Measurements from ENCODE around the gene KTN1. TPM values are rescaled to one million over a fixed set of nuclear protein-coding genes. Genes with fewer than 3 reads are reported as not detected.

The KTN1 gene
- total RNA-seq, 4 donors from 2014 or later, result 81.2 to 193 (median 106) TPM

DNA sequence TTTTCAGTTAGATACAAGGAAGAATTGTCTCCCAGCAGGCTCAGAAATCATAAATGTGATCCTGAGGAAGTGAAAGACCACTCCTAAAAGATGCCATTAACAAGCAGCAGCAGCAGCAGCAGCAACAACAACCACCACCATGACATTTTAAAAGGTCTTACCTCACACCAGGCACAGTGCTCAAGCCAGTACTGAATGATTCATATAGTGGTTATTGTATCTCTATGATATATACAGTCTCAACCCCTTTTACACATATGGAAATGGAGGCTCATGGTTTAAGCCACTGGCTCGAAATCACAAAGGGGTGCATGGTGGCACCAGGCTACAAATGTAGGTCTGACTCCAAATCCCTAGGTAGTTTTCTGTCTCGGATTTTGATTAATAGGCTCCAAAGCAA is 126.9 kb downstream of the KTN1 start:
- Histone ChIP-seq H3K27me3 (no peaks in the 10 kb centered on the region), H3K36me3 (no peaks in the 10 kb centered on the region), H3K9me3 (no peaks in the 10 kb centered on the region), H3K27ac (no peak overlapping the region), H3K4me1 (no peaks in the 10 kb centered on the region), H3K4me3 (no peak overlapping the region)
- no peak for DNase-seq
- TF ChIP-seq POLR2A (IDR thresholded peaks at IDR 0.05) (no peak), CTCF (IDR thresholded peaks at IDR 0.05) (no peak)

DNA sequence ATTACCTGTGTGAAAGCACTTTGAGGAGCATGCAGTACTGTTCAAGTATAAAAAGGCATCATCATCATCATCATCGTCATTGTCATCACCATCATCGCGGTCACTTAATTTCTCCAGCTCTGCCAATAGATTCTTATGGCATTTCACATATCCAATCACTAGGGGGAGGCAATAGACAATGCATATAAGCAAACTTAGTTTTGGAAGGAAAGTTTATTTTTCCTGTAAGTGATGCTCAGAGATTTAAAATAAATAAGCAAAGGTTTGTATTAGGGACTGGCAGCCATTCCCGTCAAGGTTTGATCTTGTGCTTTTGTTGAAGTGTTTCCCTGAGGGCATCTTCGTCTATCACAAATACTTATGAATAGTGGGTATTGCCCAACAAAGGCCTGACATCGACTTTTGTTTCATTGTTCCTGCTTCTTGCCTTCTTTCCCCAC is 127.4 kb downstream of the KTN1 start:
- Histone ChIP-seq H3K4me3 (no peak overlapping the region), H3K4me1 (no peaks in the 10 kb centered on the region), H3K36me3 (no peaks in the 10 kb centered on the region), H3K9me3 (no peaks in the 10 kb centered on the region), H3K27ac (no peak overlapping the region), H3K27me3 (no peaks in the 10 kb centered on the region)
- no peak for DNase-seq
- TF ChIP-seq POLR2A (IDR thresholded peaks at IDR 0.05) (no peak), CTCF (IDR thresholded peaks at IDR 0.05) (peak in 5 of 6 experiments; percentile 21 to 84 (median 79))

GRCh38 chr14:55710506-55711041 is 130.6 kb downstream of the KTN1 start:
- Histone ChIP-seq H3K36me3 (no peaks in the 10 kb centered on the region), H3K9me3 (no peaks in the 10 kb centered on the region), H3K27me3 (no peaks in the 10 kb centered on the region), H3K4me3 (no peak overlapping the region), H3K27ac (no peak overlapping the region), H3K4me1 (no peaks in the 10 kb centered on the region)
- no peak for DNase-seq
- TF ChIP-seq CTCF (IDR thresholded peaks at IDR 0.05) (no peak), POLR2A (IDR thresholded peaks at IDR 0.05) (no peak)

DNA sequence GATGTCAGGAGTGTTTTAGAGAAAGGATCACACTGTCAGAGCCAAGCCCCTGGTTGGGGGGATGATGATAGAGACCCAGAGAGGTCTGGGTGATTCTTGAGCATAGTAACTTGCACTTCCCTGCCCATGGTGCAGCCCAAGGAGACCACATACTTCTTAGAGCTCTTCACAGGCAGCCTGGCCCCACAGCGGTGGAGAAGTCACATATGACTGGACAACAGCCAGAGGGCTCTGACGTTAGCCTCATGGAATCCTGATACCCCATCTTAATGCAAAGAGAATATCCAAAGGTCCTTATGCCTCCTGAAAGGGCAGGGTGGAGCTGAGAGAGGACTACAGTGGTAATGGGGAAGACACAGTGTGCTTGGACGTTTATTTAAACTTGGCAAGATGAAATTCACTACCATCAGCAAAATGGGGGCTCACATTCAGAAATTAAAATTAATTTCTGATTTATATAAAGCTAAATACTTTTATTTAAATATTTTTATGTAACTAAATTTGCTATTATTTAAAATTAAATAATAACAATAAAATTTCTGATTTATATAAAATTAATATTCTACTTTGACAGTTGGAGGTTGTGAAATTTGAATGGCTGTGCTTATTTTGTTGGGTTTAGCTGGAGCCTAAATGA is 131.3 kb downstream of the KTN1 start:
- TF ChIP-seq POLR2A (IDR thresholded peaks at IDR 0.05) (no peak), CTCF (IDR thresholded peaks at IDR 0.05) (no peak)
- Histone ChIP-seq H3K4me1 (no peaks in the 10 kb centered on the region), H3K27ac (no peak overlapping the region), H3K36me3 (no peaks in the 10 kb centered on the region), H3K27me3 (no peaks in the 10 kb centered on the region), H3K9me3 (no peaks in the 10 kb centered on the region), H3K4me3 (no peak overlapping the region)
- DNase-seq, result no peak

DNA sequence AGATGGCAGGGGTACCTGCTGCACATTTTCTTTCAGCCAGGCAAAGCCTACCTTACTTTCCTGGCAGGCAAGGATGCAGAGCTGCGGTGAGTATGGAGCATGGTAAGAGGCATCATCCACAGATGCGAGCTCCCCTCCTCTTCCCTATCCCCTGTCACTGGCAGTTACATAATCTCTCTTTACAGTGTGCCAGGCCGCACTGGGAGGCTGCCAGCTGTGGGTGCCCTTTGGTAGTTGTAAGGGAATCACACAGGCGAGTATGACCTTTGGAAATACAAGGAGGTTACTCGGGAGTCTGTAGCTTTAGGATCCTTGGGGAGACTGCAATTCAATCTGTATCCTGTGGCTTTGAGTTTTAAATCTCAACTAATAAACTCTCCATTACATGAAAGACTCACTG is 132.5 kb downstream of the KTN1 start:
- no peak for TF ChIP-seq POLR2A (IDR thresholded peaks at IDR 0.05)
- peak in 1 of 6 experiments; percentile 8 for TF ChIP-seq CTCF (IDR thresholded peaks at IDR 0.05)
- no peaks in the 10 kb centered on the region for H3K9me3 ChIP-seq
- no peaks in the 10 kb centered on the region for H3K4me1 ChIP-seq
- peak in 2 of 3 donors; percentile 64 to 65 for DNase-seq
- peak overlapping the region in 1 of 4 donors; percentile 14 for H3K27ac ChIP-seq
- H3K36me3 ChIP-seq, result no peaks in the 10 kb centered on the region
- no peak overlapping the region for H3K4me3 ChIP-seq
- no peaks in the 10 kb centered on the region for H3K27me3 ChIP-seq
